SU-DHL-6 (cell line): ENCODE data around the gene POP4.

Experiments used
- EZH2phosphoT487 ChIP-seq: fragments of 200-600 bp; sonication (generic), shearing (Covaris generic); conservative IDR thresholded peaks from 2 replicates; pipeline ENCODE4 v1.6.1; 2018; ENCODE audit warnings: mild to moderate bottlenecking, antibody characterized with exemption, low read length, moderate library complexity, mixed read lengths
- TF ChIP-seq, protein P1 (sequence below): fragments of 200-600 bp; sonication (generic); IDR thresholded peaks from one replicate; pipeline ENCODE4 v1.5.1; 2017; ENCODE audit warnings: antibody characterized with exemption, mild to moderate bottlenecking, low read length, moderate library complexity; ENCODE audit not compliant: insufficient read depth, poor library complexity, severe bottlenecking

DNA sequence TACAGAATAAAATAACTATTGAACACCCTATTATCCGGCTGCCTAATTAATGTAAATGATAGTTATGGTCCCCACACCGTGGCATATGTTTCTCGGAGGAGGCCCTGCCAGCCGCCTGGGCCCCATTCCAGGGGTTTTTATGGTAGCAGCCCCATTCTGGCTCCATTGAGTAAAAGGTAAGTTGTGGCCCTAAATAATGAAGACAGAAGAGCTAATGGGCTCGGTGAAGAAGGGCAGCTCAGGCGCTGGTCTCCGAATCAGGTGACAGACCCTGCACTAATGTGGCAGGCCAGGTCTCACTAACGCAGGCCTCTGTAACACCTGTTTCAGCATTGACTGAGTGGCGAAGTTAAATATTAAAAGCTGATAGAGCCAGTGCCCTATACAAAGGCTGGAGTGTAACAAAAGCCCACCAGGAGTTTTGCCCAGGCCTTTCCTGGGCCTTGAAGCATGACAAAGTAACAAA, 19.1 kb downstream of the POP4 start:
- TF ChIP-seq, protein P1, sequence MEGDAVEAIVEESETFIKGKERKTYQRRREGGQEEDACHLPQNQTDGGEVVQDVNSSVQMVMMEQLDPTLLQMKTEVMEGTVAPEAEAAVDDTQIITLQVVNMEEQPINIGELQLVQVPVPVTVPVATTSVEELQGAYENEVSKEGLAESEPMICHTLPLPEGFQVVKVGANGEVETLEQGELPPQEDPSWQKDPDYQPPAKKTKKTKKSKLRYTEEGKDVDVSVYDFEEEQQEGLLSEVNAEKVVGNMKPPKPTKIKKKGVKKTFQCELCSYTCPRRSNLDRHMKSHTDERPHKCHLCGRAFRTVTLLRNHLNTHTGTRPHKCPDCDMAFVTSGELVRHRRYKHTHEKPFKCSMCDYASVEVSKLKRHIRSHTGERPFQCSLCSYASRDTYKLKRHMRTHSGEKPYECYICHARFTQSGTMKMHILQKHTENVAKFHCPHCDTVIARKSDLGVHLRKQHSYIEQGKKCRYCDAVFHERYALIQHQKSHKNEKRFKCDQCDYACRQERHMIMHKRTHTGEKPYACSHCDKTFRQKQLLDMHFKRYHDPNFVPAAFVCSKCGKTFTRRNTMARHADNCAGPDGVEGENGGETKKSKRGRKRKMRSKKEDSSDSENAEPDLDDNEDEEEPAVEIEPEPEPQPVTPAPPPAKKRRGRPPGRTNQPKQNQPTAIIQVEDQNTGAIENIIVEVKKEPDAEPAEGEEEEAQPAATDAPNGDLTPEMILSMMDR: no peak
- no peak for TF ChIP-seq EZH2phosphoT487
